Neural cell (in vitro differentiated cells): ENCODE results near the gene ANKRD62. TPM values are rescaled to one million over a fixed set of nuclear protein-coding genes. Genes with fewer than 3 reads are reported as not detected.

Experiments
- H2AFZ ChIP-seq: fragments of 200-600, 300-800 bp; sonication (generic), shearing (Covaris generic); 2 replicates; pipeline ENCODE4 v1.6.0; 2014; ENCODE audit warnings: low read depth, mild to moderate bottlenecking, antibody characterized with exemption, low read length, moderate library complexity
- H3F3A ChIP-seq: fragments of 200-600 bp; shearing (Covaris generic); 2 replicates; pipeline ENCODE4 v1.6.1; 2016; ENCODE audit warnings: mild to moderate bottlenecking, moderate library complexity, mixed read lengths, antibody characterized with exemption, low read length; ENCODE audit not compliant: insufficient read depth, poor library complexity, severe bottlenecking
- H3K27ac ChIP-seq: fragments of 200-600, 300-800 bp; sonication (generic), shearing (Covaris generic); 2 replicates; pipeline ENCODE4 v1.5.1; 2014; ENCODE audit warnings: mild to moderate bottlenecking, low read length, moderate library complexity
- H3K27me3 ChIP-seq: fragments of 300-800, 200-600 bp; sonication (generic), shearing (Covaris generic); 2 replicates; pipeline ENCODE4 v1.6.0; 2014; ENCODE audit warnings: mild to moderate bottlenecking, low read depth, low read length, moderate library complexity; ENCODE audit not compliant: insufficient read depth
- H3K36me3 ChIP-seq: fragments of 300-800, 200-600 bp; sonication (generic), shearing (Covaris generic); 2 replicates; pipeline ENCODE4 v1.5.1; 2014; ENCODE audit warnings: mild to moderate bottlenecking, antibody characterized with exemption, low read length, moderate library complexity; ENCODE audit not compliant: insufficient read depth
- H3K4me2 ChIP-seq: fragments of 300-800, 200-600 bp; sonication (generic), shearing (Covaris generic); 2 replicates; pipeline ENCODE4 v1.6.0; 2014; ENCODE audit warnings: mild to moderate bottlenecking, low read length
- H3K4me3 ChIP-seq: fragments of 300-800, 200-600 bp; sonication (generic), shearing (Covaris generic); 2 replicates; pipeline ENCODE4 v1.5.1; 2014; ENCODE audit warnings: mild to moderate bottlenecking, low read length, moderate library complexity
- H3K79me2 ChIP-seq: fragments of 200-600 bp; shearing (Covaris generic); replicated peaks from 2 replicates; pipeline ENCODE4 v1.6.0; 2014; ENCODE audit warnings: mild to moderate bottlenecking, low read length, moderate library complexity; ENCODE audit not compliant: insufficient read depth
- H3K9ac ChIP-seq: fragments of 300-800, 200-600 bp; sonication (generic), shearing (Covaris generic); 2 replicates; pipeline ENCODE4 v1.6.1; 2016; ENCODE audit warnings: mild to moderate bottlenecking, low read length, mixed read lengths
- H3K9me2 ChIP-seq: fragments of 200-600 bp; shearing (Covaris generic); 2 replicates; pipeline ENCODE4 v1.6.1; 2016; ENCODE audit warnings: mild to moderate bottlenecking, low read length, mixed read lengths; ENCODE audit not compliant: insufficient read depth
- H3K9me3 ChIP-seq: fragments of 200-600, 300-800 bp; sonication (generic), shearing (Covaris generic); 2 replicates; pipeline ENCODE4 v1.6.1; 2016; ENCODE audit warnings: mild to moderate bottlenecking, mixed run types, low read length, moderate library complexity, mixed read lengths
- H4K20me1 ChIP-seq: fragments of 200-600 bp; shearing (Covaris generic); 2 replicates; pipeline ENCODE4 v1.6.1; 2016; ENCODE audit warnings: mild to moderate bottlenecking, mixed run types; ENCODE audit not compliant: insufficient read depth
- EP300 ChIP-seq: fragments of 450-650 bp; conservative IDR thresholded peaks from 2 replicates; pipeline ENCODE4 v1.6.1; 2014; ENCODE audit warnings: antibody characterized with exemption, mild to moderate bottlenecking, moderate library complexity; ENCODE audit not compliant: poor library complexity, severe bottlenecking
- EZH2 ChIP-seq: fragments of 200-600, 300-800 bp; shearing (Covaris generic), sonication (generic); IDR thresholded peaks from 2 replicates; pipeline ENCODE4 v1.6.1; 2014; ENCODE audit warnings: antibody characterized with exemption, low read length, borderline replicate concordance, mild to moderate bottlenecking; ENCODE audit not compliant: insufficient read depth, poor library complexity, severe bottlenecking
- MXI1 ChIP-seq: fragments of 450-650 bp; conservative IDR thresholded peaks from 2 replicates; pipeline ENCODE4 v1.6.1; 2014; ENCODE audit warnings: antibody characterized with exemption, mild to moderate bottlenecking; ENCODE audit not compliant: poor library complexity, severe bottlenecking
- POLR2AphosphoS5 ChIP-seq: IDR thresholded peaks from 2 replicates; pipeline ENCODE4 v1.6.1; 2012
- RAD21 ChIP-seq: fragments of 450-650 bp; conservative IDR thresholded peaks from 2 replicates; pipeline ENCODE4 v1.6.1; 2014; ENCODE audit warnings: antibody characterized with exemption, mild to moderate bottlenecking, moderate library complexity
- SMC3 ChIP-seq: fragments of 450-650 bp; conservative IDR thresholded peaks from 2 replicates; pipeline ENCODE4 v1.6.1; 2014; ENCODE audit warnings: antibody characterized with exemption, mild to moderate bottlenecking, moderate library complexity; ENCODE audit not compliant: poor library complexity
- TAF1 ChIP-seq: IDR thresholded peaks from 2 replicates; pipeline ENCODE4 v1.6.1; 2012; ENCODE audit warnings: low read depth
- polyA plus RNA-seq: library from polyadenylated mRNA; depleted of rRNA; stranded (reverse); fragments of >200 nt; gene quantifications from 2 replicates; pipeline ENCODE4 v1.2.3, GENCODE V29; 2014
- TF ChIP-seq, protein P1 (sequence below): fragments of 450-650 bp; IDR thresholded peaks from 2 replicates; pipeline ENCODE4 v1.5.1; 2014; ENCODE audit warnings: antibody characterized with exemption, mild to moderate bottlenecking, moderate library complexity; ENCODE audit not compliant: poor library complexity, severe bottlenecking
- TF ChIP-seq, protein P2 (sequence below): IDR thresholded peaks from 2 replicates; pipeline ENCODE4 v1.6.1; 2012; ENCODE audit warnings: borderline replicate concordance

The ANKRD62 gene
- polyA plus RNA-seq, 1 donor from 2014 or later: not detected

DNA sequence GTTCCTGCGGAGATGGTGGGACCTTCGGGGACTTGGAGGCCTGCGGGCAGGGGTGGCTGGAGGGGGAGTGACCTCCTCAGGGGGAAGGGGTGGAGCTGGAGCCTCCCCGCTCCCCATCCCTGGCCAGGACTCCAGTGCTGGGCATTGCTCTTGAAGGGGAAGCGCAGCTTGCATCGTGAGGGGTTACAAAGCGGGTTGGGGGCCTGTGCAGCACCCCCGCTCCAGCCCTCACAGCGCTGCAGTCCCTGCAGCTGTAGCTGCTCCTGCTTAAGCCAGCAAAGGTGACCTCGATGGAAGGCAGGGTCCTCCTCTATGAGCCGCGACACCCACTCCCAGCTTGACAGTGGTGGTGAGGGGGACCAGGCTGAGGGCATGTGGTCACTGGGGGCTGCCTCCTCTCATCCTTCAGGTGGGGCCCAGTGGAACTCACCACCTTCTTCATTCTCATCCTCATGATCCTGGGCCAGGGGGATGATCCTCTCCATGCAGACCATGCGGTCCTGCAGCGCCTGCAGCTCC is 36.7 kb upstream of the ANKRD62 start:
- no peaks in the 10 kb centered on the region for H3K36me3 ChIP-seq

DNA sequence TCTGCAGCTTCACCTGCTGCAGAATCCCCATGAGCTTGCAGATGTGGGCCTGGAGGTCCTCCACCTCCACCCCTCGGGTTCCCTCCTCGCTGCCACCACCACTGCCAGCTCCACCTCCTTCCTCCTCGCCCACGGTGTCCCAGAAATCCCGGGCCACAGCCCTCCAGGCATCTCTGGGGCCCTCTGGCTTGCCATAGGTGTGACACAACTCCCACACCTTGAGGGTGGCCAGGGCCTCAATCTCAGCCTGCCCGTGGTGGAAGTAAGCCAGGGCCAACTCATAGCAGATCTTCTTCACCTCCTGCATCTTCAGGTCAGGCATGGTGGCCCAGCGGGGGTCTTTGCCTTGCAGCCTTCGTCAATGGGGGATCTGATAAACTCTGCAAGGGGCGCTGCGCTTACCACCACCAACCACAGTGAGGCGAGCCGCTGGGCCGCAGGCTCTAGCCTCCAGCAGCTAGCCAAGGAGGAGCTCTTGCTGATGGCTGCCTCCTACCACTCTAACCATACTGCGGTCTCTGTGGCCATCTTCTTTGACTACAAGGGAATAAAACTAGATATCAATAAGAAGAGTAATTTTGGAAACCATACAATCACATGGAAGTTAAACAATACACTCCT is 36.1 kb upstream of the ANKRD62 start:
- Histone ChIP-seq H3K9me2 (no peaks in the 10 kb centered on the region), H3K27ac (no peak overlapping the region), H3K27me3 (no peaks in the 10 kb centered on the region), H3K9ac (no peak overlapping the region), H3F3A (no peaks in the 10 kb centered on the region), H3K4me3 (no peak overlapping the region), H3K36me3 (no peaks in the 10 kb centered on the region), H4K20me1 (no peaks in the 10 kb centered on the region), H2AFZ (no peak overlapping the region), H3K79me2 (no peaks in the 10 kb centered on the region), H3K4me2 (no peak overlapping the region), H3K9me3 (no peaks in the 10 kb centered on the region)
- no peak for TF ChIP-seq TAF1
- TF ChIP-seq EP300: no peak
- TF ChIP-seq POLR2AphosphoS5: no peak
- no peak for TF ChIP-seq SMC3
- no peak for TF ChIP-seq RAD21

More for the DNA sequence above, 36.7 kb upstream of the ANKRD62 start:
- Histone ChIP-seq H3K4me3 (no peak overlapping the region), H3K9ac (no peak overlapping the region), H3K9me3 (no peaks in the 10 kb centered on the region), H3F3A (no peaks in the 10 kb centered on the region), H3K79me2 (no peaks in the 10 kb centered on the region), H2AFZ (no peak overlapping the region), H3K9me2 (no peaks in the 10 kb centered on the region), H3K27ac (no peak overlapping the region), H4K20me1 (no peaks in the 10 kb centered on the region), H3K27me3 (no peaks in the 10 kb centered on the region), H3K4me2 (no peak overlapping the region)
- no peak for TF ChIP-seq MXI1
- no peak for TF ChIP-seq EZH2

DNA sequence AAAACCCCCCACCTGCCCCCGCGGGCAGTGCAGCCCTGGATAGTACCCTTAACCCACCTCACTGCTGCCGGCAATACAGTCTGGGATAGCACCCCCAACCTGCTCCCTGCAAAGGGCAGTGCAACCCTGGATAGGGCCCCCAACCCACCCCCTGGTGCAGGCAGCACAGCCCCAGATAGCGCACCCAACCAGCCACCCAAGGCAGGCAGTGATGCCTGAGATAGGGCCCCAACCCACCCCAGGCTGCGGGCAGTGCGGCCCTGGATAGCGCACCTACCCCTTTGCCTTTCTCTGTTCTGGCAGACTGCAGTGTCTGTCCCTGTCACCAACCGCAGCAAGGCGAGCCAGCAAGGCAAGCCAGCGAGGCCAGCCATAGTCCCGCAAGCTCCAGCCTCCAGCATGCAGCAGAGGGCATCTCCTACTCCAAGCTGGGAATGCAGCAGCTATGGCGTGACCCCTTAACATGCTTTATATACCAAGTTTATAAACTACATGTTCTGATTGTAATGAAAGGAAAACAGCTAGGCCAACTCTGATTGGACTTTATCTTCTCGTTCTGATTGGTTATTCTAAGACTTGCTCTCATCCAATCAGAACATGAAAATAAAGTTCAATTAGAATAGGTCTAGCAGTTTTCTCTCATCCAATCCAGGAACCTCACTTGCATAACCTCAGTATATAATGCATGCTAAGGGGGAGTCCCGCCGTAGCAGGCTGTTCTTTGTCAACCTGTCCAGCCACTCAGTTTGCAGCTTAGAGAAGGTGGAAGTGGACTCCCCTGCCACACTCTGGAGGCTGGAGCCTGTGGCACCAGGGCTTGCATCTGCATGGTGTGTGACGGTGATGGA is 34.1 kb upstream of the ANKRD62 start:
- Histone ChIP-seq H3K9me2 (no peaks in the 10 kb centered on the region), H3K4me3 (no peak overlapping the region), H3K9ac (no peak overlapping the region), H3K4me2 (no peak overlapping the region), H3K27me3 (no peaks in the 10 kb centered on the region), H3K27ac (no peak overlapping the region), H3K79me2 (no peaks in the 10 kb centered on the region), H4K20me1 (no peaks in the 10 kb centered on the region), H3K36me3 (no peaks in the 10 kb centered on the region), H3K9me3 (no peaks in the 10 kb centered on the region), H3F3A (no peaks in the 10 kb centered on the region), H2AFZ (no peak overlapping the region)
- TF ChIP-seq, protein P1, sequence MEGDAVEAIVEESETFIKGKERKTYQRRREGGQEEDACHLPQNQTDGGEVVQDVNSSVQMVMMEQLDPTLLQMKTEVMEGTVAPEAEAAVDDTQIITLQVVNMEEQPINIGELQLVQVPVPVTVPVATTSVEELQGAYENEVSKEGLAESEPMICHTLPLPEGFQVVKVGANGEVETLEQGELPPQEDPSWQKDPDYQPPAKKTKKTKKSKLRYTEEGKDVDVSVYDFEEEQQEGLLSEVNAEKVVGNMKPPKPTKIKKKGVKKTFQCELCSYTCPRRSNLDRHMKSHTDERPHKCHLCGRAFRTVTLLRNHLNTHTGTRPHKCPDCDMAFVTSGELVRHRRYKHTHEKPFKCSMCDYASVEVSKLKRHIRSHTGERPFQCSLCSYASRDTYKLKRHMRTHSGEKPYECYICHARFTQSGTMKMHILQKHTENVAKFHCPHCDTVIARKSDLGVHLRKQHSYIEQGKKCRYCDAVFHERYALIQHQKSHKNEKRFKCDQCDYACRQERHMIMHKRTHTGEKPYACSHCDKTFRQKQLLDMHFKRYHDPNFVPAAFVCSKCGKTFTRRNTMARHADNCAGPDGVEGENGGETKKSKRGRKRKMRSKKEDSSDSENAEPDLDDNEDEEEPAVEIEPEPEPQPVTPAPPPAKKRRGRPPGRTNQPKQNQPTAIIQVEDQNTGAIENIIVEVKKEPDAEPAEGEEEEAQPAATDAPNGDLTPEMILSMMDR: no peak
- TF ChIP-seq EP300: no peak
- TF ChIP-seq, protein P2, sequence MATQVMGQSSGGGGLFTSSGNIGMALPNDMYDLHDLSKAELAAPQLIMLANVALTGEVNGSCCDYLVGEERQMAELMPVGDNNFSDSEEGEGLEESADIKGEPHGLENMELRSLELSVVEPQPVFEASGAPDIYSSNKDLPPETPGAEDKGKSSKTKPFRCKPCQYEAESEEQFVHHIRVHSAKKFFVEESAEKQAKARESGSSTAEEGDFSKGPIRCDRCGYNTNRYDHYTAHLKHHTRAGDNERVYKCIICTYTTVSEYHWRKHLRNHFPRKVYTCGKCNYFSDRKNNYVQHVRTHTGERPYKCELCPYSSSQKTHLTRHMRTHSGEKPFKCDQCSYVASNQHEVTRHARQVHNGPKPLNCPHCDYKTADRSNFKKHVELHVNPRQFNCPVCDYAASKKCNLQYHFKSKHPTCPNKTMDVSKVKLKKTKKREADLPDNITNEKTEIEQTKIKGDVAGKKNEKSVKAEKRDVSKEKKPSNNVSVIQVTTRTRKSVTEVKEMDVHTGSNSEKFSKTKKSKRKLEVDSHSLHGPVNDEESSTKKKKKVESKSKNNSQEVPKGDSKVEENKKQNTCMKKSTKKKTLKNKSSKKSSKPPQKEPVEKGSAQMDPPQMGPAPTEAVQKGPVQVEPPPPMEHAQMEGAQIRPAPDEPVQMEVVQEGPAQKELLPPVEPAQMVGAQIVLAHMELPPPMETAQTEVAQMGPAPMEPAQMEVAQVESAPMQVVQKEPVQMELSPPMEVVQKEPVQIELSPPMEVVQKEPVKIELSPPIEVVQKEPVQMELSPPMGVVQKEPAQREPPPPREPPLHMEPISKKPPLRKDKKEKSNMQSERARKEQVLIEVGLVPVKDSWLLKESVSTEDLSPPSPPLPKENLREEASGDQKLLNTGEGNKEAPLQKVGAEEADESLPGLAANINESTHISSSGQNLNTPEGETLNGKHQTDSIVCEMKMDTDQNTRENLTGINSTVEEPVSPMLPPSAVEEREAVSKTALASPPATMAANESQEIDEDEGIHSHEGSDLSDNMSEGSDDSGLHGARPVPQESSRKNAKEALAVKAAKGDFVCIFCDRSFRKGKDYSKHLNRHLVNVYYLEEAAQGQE: no peak
- TF ChIP-seq TAF1: no peak
- no peak for TF ChIP-seq EZH2
- no peak for TF ChIP-seq SMC3
- no peak for TF ChIP-seq POLR2AphosphoS5
- TF ChIP-seq MXI1: no peak
- no peak for TF ChIP-seq RAD21
